Stimulated activated naive CD8-positive, alpha-beta T cell treated with anti-CD3 and anti-CD28 coated beads, Interleukin-15, Interleukin-2, amounts not matched to agents 100 U/mL and 50 U/mL, for 24 hours (primary cell): ENCODE data around the gene TNIP2.
A peak's percentile ranks its signal among the peaks of the same experiment; 100 is the strongest.

ENCODE experiments used
- ATAC-seq: fragments of 150-1000 bp; cut with Tn5 transposase; one replicate; pipeline ENCODE4 v1.10.0; 2021
- DNase-seq: peaks from one replicate; pipeline ENCODE4 v3.0.0; 2021

Gene TNIP2

GRCh38 chr4:2721586-2721985 lies 34.5 kb downstream of the TNIP2 start:
- DNase-seq, result no peak
- no peak for ATAC-seq

- ATAC-seq, result no peak
- no peak for DNase-seq
Observed at GRCh38 chr4:2716236-2716635, 39.9 kb downstream of the TNIP2 start.

- no peak for ATAC-seq
- DNase-seq, result no peak
Observed at GRCh38 chr4:2715426-2715825, 40.7 kb downstream of the TNIP2 start.

- ATAC-seq (no peak), DNase-seq (no peak)
Observed at GRCh38 chr4:2714918-2715317, 41.2 kb downstream of the TNIP2 start.

DNA sequence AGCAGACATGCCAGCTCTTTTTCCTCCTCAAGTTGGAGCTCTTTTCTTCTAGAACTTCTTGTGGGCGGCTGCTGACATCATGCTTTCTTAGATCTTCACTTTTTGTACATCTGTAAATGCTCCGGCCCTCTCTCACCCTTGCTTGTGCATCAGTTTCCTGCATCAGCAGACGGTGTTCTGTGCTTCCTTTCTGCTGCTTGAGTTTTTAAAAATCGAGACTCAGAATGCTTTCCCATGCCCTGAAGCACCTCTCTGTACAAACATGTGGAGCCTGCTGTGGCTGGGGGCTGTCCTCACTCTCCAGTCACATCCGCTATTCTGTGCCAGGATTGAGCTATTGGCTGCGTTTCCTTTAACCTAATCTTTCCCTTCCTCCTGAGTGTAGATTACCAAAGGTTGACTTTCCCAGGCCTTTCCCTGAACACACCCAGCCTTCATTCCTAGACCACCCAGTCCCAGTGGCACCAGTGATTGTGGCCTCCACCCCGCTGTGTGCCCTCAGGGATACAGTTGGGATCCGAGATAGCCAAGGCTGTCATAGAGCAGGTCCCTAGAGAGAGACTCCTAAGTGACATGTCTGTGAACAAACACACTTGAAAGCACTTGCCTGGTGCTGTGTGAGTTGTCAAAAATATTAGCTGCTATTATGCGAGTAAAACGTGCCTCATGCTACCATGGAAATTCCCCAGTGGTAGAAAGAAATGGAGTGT lies 41.9 kb downstream of the TNIP2 start:
- ATAC-seq (peak; percentile 66), DNase-seq (peak; percentile 31)

DNA sequence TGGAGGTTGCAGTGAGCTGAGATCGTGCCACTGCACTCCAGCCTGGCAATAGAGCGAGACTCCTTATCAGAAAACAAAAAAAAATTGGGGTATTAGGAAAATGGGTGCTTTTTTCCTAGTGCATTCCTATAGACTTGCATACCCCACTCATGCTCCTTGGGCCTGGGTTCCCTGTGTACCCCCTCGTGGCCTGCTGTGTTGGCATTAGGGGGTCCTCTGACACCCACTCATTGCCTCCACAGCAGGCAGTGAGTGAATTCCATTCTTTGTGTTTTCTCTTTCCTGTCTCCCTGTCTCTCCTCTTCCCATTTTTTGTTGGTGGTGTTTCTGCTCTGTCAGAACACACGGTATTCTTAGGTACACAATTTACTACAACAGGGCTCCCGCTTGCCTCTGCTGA lies 42.8 kb downstream of the TNIP2 start:
- DNase-seq (no peak), ATAC-seq (no peak)

DNA sequence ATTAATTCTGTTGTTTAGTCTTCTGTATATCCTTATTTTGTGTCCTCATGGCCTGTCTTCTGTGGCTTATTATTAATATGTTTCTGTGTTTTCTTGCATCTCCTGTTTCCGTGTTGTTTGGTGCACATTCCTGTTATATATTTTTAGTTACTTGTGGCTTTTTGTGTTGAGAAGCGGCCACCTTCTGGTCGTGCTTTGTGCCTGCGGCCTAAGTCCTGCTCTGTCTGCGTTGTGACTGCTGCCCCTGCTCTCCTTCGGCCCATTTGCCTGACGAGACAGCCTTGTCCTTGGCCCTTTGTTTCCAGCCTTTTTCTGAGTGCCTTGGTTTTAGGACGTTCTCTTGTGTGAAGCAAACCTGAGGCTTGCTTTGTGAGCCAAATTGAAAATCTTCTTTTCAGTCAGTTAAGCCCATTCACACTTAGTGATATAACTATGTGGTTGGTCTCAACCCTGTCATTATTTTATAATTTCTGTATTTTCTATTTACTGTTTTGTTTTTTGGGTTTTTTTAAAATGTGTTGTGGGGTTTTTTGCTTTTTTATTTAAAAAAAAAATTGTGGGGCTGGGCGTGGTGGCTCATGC lies 43.8 kb downstream of the TNIP2 start:
- ATAC-seq (no peak), DNase-seq (no peak)

DNA sequence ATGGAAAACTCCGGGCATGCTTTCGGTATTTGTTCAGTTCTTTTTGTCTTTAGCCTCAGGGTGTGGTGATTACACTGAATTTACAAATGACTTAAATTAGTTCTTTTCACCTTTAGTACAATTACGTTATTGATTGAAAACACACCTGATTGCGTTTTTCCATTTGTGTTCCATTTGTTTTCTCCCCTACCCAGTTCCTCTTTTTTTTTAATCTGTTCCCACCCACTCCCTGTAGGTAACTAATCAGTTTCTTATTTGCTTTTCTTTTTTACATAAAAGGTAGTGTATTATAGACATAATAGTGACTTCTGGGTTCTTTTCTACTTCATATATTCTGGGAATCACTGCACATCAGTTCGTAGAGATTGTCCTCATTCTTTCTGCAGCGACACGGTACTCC lies 53.4 kb downstream of the TNIP2 start:
- no peak for DNase-seq
- no peak for ATAC-seq

DNA sequence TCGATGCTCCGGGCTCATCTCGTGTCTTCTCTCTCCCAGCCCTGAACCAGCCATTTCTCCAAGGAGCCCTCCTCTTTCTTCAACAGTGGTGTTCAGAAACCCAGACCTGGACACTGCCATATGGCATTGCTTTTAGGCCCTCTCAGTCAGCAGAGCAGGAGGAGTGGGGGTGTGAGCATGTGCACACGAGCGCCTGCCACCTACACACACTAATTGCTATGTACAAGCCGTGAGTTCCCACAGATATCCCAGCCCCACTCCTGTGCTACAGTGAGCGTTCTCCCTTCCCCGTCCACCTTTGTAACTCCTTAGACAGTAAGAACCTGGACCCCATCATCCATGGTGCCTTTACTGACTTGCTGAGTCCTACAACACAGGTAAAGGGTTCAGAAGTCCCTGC lies 53.8 kb downstream of the TNIP2 start:
- ATAC-seq (no peak), DNase-seq (no peak)

DNA sequence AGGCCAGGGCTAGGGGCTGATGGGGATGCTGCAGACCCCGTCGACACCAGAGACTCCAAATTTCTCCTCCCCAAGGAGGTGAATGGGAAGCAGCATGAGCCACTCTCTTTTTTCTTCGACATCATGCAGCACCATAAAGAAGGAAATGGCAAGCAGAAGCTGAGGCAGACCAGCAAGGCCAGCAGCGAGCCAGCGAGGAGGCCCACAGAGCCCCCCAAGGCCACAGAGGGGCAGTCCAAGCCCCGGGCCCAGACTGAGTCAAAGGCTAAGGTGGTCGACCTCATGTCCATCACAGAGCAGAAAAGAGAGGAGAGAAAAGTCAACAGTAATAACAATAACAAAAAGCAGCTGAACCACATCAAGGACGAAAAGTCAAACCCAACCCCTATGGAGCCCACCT lies 56.1 kb downstream of the TNIP2 start:
- DNase-seq, result no peak
- no peak for ATAC-seq

- ATAC-seq, result no peak
- DNase-seq, result no peak
Observed at GRCh38 chr4:2699534-2699933, 56.6 kb downstream of the TNIP2 start.

GRCh38 chr4:2698951-2699505 lies 57.1 kb downstream of the TNIP2 start:
- ATAC-seq (no peak), DNase-seq (no peak)

GRCh38 chr4:2698504-2698903 lies 57.6 kb downstream of the TNIP2 start:
- ATAC-seq (peak; percentile 66), DNase-seq (no peak)

- ATAC-seq (no peak), DNase-seq (no peak)
Observed at GRCh38 chr4:2697995-2698414, 58.1 kb downstream of the TNIP2 start.

GRCh38 chr4:2696423-2696822 lies 59.7 kb downstream of the TNIP2 start:
- DNase-seq, result no peak
- no peak for ATAC-seq

DNA sequence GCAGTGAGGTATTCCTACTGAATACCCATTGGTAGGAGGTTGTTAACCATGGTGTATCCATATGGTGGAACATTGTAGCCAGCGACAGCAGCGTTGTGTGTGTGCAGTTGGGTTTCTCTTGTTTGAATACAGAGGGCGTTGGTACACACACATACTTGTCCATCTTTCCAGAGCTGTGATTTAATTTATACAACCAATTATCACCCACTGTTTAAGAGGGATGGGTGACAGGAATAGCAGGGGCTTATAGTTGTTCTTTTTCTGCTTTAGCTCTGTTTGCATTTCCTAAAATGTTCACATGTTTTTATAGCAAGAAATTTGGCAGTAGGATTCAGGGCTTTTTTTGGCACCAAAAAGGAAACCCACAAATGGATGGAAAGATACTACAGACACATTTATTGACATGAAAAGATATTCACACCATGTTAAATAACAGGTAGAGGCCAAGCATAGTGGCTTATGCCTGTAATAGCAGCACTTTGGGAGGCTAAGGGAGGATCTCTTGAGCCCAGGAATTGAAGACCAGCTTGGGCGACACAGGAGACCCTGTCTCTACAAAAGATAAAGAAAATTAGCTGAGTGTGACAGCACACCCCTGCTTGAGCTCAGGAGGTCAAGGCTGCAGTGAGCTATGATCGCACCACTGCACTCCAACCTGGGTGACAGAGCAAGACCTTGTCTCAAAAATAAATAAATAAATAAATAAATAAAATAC lies 60.6 kb downstream of the TNIP2 start:
- no peak for ATAC-seq
- DNase-seq, result no peak

DNA sequence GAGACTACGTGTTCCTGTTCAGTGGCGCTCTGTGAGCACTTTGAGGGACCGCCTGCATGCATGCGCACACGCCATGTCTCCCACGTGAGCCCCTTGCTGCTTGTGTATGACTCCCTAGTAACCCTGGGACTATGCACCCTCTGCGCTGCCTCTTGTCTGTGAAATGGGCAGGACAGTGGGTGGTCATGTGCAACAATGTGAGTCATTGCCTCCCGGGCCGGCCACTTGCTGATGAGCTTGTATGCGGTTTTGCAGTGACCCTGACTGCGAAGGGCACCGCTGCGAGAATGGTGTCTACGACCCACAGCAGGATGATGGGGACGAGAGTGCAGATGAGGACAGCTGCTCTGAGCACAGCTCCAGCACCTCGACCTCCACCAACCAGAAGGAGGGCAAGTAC lies 61.4 kb downstream of the TNIP2 start:
- no peak for DNase-seq

DNA sequence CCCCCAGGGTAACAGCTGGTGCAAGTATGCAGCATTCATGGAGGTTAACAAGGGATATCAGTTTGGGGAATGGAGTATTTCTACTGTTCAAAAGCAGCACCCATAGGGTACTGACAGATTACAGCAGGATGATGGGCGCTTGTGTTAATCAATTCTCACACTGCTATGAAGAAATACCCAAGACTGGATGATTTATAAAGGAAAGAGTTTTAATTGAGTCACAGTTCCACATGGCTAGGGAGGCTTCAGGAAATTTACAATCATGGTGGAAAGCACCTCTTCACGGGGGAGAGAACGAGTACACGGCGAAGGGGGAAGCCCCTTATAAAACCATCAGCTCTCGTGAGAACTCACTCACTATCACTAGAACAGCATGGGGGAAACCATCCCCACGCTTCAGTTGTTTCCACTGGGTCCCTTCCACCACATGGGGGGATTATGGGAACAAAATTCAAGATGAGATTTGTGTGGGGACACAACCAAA lies 64.1 kb downstream of the TNIP2 start:
- DNase-seq, result peak; percentile 55

More for the DNA sequence above, 61.4 kb downstream of the TNIP2 start:
- no peak for ATAC-seq

More for the DNA sequence above, 64.1 kb downstream of the TNIP2 start:
- ATAC-seq, result peak; percentile 86
